ENCODE results near the gene POC1B.

- TF ChIP-seq, protein P1, sequence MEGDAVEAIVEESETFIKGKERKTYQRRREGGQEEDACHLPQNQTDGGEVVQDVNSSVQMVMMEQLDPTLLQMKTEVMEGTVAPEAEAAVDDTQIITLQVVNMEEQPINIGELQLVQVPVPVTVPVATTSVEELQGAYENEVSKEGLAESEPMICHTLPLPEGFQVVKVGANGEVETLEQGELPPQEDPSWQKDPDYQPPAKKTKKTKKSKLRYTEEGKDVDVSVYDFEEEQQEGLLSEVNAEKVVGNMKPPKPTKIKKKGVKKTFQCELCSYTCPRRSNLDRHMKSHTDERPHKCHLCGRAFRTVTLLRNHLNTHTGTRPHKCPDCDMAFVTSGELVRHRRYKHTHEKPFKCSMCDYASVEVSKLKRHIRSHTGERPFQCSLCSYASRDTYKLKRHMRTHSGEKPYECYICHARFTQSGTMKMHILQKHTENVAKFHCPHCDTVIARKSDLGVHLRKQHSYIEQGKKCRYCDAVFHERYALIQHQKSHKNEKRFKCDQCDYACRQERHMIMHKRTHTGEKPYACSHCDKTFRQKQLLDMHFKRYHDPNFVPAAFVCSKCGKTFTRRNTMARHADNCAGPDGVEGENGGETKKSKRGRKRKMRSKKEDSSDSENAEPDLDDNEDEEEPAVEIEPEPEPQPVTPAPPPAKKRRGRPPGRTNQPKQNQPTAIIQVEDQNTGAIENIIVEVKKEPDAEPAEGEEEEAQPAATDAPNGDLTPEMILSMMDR (IDR thresholded peaks at IDR 0.05 in 8 of 11, conservative IDR thresholded peaks at IDR 0.05 in 3 of 11), result no peak
- TF ChIP-seq POLR2A (IDR thresholded peaks at IDR 0.05) (no peak), POLR2AphosphoS5 (IDR thresholded peaks at IDR 0.05) (no peak)
Observed at GRCh38 chr12:89384807-89385206, 141.0 kb downstream of the POC1B start.
